NCI-H1436 treated with DMSO at 0.1 percent for 48 hours (cell line): ENCODE measurements around the gene ADAMTS7.
"Not testable (repeated sequence)": the region's sequence is repeated elsewhere in the genome, so short reads cannot be mapped to it uniquely, and the experiment has no call there.

Experiments
- DNase-seq: peaks from one replicate; lab custom pipeline; 2025; lab: John Stamatoyannopoulos, UW

The ADAMTS7 gene

DNA sequence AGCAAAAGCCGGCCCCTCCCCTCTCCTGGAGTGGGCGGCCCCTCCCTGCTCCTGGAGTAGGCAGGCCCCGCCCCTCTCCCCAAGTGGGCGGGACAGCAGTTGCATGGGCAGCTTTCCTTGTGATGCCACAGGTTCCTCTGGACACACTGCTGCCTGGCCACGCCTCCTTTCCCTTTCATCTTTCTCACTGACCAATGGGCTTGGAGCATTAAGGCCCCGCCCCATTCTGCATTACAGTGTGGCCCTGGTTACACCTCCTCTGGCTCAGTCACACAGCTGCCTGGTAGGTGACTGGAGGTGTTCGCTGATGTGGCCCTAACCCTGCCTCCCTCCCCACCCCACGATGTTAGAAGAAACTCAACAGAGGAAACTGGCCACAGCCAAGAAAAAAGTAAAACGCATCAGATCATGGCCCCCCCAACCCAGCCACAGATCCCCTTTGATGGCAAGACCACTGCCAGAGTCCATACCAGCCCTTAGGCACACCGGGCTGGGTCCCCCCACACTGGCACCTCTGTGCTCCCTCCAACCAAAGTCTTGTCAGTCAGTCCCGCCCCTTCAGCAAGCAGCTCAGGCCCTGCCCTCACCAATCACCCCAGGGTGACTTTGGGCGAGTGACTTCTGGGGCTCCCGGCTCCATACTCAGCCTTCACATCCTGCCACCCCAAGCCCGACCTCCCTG is 84.3 kb downstream of the ADAMTS7 start:
- DNase-seq, result no peak

DNA sequence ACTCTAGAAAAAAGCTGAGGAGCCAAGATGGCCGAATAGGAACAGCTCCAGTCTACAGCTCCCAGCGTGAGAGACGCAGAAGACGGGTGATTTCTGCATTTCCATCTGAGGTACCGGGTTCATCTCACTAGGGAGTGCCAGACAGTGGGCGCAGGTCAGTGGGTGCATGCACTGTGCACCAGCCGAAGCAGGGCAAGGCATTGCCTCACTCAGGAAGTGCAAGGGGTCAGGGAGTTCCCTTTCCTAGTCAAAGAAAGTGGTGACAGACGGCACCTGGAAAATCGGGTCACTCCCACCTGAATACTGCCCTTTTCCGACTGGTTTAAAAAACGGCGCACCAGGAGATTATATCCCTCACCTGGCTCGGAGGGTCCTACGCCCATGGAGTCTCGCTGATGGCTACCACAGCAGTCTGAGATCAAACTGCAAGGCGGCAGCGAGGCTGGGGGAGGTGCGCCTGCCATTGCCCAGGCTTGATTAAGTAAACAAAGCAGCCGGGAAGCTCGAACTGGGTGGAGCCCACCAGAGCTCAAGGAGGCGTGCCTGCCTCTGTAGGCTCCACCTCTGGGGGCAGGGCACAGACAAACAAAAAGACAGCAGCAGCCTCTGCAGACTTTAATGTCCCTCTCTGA is 91.3 kb downstream of the ADAMTS7 start:
- not testable (repeated sequence) for DNase-seq

DNA sequence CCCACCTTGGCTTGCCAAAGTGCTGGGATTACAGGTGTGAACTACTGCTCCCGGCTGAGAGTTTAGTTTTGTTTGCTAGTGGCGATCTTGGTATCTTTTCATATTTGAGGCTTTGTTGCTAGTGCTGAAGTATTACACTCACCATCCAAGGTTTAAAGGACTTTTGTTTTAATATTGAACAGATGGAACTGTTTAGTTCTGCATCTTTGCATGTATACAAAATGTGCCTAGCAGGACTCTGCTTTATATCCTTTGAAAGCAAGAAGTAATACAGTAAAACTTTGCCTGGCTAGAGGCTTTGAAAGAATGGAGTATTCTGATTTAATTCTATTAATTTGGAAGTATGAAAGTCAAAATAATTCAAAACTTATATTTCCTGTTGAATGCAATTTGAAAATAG is 92.4 kb downstream of the ADAMTS7 start:
- DNase-seq, result no peak

DNA sequence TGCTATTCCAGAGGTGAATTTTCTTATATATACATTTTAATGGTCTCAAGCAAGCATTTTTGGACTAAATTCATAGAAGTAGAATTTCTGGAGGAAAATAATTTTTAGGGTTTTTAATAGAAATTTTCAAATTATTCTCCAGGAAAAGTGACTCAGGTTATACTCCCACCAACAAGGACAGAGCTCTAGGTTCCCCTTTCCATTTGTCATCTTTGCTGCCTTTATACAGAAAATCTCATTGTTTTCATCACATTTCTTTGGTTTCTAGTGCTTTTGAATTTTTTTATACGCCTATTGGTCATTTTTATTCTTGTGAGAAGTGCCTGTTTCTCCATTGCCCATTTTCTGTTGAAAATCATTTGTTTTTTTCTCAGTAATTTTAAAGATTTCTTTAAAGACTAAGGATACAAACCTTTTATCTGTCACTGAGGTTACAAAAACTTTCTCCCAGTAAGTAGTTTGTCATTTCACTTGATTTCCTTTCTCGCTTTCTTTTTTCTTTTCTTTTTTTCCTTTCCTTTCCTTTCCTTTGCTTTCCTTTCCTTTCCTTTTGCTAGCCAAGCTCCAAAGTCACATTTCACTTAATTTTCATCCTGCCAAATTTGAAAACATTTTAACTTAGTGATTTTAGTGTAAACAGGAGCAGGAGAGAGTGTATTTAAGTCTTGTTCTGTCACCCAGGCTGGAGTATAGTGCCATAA is 93.2 kb downstream of the ADAMTS7 start:
- no peak for DNase-seq

GRCh38 chr15:78716651-78717050 is 94.6 kb downstream of the ADAMTS7 start:
- DNase-seq, result no peak

DNA sequence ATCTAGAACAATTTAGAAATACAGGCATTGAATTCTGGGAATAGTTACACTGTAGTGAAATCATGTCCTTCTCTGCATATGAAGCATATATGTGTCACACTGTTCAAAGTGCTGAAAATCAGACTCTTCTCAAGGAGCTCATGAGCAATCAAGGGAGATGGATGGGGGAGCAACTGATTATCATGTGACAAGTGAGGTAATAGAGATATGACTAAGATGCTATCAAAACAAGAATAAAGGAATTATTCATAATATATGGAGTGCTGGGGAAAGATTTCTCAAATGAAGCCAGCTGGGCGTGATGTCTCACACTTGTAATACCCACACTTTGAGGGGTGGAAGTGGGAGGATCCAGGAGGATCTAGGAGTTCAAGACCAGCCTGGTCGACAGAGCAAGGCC is 95.3 kb downstream of the ADAMTS7 start:
- DNase-seq, result no peak

GRCh38 chr15:78715434-78715833 is 95.8 kb downstream of the ADAMTS7 start:
- DNase-seq, result no peak

- DNase-seq, result no peak
Observed at GRCh38 chr15:78714890-78715289, 96.4 kb downstream of the ADAMTS7 start.

DNA sequence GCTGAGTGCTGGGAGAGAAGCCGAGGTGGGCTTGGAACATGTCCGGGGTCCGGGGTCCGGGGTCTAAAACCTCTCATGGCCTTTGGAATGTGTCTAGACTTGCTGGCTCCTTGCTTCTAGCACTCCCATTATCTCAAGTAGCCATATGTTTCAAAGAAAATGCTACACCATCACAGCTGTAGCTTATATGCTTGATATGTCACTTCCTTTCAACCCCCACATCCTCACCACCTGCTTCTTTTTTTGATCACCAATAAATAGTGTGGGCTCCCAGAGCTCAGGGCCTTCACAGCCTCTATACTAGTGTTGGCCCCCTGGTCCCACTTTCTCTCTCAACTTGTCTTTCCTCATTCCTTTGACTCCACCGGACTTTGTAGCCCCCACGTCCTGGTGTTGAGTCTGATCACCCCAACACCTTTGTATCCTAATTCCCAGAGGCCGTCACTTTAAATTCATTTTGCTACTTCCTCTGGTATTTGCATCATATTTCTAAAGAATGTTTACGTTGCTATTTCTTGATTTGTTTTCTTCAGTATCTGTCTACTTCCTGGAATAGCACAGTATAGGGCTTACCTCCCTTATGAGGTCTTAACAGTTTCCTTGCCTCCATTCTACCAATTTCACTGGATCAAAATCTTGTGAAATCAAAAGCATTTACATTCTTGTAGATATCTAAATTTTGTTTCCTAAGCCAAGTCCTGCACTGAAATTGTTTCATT is 98.3 kb downstream of the ADAMTS7 start:
- DNase-seq, result no peak

- no peak for DNase-seq
Observed at GRCh38 chr15:78711638-78712037, 99.6 kb downstream of the ADAMTS7 start.

DNA sequence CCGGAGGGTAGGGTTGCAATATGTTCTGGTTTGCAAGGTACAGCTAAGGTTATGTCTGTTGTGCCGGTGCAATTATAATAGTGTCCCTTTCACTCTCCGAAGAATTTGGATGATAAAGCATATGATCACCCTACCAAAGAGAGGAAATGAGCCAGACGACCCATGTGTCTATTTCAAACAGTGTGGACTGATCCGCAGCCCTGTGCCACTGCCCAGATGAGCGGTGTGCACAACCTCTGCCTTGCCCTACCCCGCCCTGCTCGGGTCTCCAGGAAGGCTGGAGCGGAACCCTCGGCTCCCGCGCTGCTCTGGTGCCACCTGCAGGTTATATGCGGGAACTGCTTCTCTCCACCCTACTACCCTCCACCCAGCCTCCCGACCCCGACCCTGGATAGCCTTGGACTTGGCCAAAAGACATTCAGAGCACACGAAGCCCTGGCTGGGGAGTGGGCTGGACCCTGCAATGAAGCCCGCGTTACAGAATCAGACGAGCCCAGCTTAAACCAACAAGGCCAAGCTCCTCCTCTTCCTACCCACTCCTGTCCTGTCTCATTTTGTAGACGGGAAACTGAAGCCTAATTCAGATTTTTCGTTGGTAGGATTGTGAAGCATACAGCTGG is 101.9 kb downstream of the ADAMTS7 start:
- no peak for DNase-seq
